RPMI7951 (cell line): ENCODE data around the gene FBXO28. TPM values are rescaled to one million over a fixed set of nuclear protein-coding genes. Genes with fewer than 3 reads are reported as not detected.
"Not testable (repeated sequence)": the region's sequence is repeated elsewhere in the genome, so short reads cannot be mapped to it uniquely, and the experiment has no call there.

Source experiments
- DNase-seq: peaks from one replicate; pipeline ENCODE4 v3.0.0-alpha.2; 2012; ENCODE audit warnings: low read depth
- total RNA-seq: library from RNA; depleted of rRNA; stranded (reverse); fragments of >200 nt; shearing (Covaris generic); gene quantifications from 2 replicates; pipeline ENCODE4 v1.2.3, GENCODE V29; 2014; rRNA removed

FBXO28 gene, protein sequence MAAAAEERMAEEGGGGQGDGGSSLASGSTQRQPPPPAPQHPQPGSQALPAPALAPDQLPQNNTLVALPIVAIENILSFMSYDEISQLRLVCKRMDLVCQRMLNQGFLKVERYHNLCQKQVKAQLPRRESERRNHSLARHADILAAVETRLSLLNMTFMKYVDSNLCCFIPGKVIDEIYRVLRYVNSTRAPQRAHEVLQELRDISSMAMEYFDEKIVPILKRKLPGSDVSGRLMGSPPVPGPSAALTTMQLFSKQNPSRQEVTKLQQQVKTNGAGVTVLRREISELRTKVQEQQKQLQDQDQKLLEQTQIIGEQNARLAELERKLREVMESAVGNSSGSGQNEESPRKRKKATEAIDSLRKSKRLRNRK
- total RNA-seq, result 24.3 and 26.6 TPM in 2 replicates

DNA sequence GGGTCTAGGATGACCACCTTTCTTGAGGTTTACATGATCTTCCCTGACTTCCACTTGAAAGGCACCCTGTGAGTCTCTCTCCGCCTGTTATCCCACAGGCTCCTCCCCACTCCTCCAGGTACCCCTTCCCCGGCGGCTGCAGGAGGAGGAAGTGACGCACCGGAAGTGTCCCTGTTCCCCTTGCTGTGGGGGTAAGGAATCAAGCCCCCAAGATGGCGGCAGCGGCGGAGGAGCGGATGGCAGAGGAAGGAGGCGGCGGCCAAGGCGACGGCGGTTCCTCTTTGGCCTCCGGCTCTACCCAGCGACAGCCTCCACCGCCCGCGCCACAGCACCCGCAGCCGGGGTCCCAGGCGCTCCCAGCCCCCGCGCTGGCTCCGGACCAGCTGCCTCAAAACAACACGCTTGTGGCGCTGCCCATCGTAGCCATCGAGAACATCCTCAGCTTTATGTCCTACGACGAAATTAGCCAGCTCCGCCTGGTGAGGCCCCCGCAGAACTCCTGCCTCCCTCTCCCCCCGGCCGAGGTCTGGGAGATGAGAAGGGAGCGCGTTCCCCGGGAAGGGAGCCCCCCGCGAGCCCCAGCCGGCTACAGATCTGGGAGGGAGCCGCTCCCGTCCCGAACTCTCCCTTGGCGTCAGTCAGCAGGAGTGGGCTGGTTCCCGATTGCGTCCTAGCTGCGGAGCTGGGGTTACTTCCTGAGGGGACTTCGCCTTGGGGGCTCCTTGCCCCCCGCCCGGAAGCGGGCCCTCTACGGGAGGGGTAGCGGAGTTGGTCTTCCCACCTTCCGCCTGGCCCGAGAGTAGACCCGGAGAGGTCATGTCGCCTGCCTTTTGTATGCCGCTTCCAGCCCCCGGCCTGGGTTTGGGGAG lies at the start of gene FBXO28:
Gene FBXO28 (plus strand): TSS at position 194 of the 869 bp plus-strand sequence. CDS start 19 bp downstream, at position 213.
- DNase-seq, result peak; percentile 91

DNA sequence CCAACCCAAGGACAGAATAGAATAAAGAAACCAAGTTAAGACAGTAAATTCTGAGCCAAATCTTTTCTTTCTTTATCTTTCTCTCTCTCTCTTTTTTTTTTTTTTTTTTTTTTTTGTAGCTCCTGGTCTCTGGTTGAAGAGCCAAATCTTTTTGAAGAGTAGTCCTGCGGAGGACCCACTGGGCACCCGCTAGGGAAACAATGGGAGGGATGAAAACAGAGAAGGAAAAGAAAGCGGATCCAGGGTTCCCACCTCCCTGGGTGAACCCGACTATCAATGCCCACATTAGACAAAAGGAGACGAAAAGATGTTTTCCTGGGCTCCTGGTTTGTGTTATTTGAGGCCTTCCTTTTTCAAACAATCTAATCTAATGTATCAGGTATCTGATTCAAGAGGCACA lies 49.8 kb upstream of the FBXO28 start:
- no peak for DNase-seq

DNA sequence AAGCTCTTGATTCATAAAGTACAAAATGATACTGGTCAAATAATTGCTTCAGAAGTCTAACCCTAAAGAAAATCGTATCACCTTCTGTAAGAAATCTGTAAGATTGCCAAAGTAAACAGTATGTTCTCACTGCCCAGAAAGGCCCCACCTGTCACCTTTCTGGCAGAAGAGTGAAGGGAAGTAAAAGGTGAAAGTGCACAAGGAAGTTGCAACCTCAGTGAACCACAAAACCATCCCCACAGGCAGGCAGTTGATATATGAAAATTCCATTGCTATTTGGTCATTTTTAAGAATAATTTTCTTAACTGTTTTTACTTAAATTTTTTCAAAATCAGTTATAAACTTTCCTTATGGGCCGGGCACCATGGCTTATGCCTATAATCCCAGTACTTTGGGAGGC lies 48.5 kb upstream of the FBXO28 start:
- peak; percentile 28 for DNase-seq

DNA sequence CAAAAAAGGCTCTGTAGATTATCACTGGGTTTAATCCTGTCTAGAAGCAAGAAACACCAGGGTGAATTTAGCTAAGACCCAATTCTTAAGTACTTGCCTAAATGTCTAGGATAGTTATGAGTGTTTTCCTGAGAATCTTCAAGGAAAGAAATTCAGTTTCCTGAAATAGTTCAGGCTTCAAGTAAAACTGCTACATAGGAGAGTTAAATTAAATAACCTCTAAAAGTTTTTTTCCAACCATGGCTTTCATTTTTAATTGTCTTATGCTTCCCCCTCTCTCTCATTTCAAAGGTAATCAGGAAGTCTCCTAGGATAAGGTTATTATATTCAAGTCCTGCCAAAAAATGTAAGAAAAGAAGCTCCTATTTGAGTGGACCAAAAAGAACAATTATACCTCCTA lies 46.7 kb upstream of the FBXO28 start:
- DNase-seq, result no peak

DNA sequence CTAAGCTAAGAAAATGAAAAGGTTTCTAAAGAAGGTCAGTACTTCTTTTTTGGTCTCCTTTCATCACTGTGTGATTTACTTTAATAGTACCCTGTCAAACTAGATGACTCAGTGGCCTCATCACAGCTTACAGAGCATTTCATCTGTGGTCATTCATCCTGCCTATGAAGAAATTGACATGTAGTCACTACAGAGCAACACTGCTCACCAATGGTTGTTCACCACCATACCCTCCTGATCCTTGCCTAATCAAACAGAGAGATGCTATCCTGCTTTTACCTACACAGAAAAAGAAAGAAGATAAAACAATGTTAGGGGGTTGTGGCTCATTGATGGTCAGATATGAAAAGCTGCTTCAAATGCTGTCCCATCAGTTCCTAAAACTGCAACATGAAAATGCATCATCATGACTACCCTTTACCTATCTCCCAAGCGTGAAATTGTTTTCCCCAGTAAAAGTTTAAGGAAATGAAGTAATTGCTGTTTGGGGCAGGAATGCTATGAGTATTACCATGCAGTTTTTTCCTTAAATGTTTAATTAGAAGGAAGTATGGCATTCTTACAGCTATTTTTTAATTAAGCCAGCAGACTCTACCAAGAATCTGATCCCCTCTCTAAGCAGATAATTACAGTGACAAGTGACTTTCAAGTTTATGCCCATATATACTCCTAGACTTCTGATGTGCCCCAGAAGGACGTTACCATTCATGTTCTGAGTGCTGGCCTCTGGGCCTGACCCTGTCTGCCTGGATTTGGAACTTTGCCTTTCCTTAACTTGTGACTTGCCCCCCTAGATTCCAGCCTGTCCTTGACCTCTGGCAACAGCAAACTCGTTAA lies 46.1 kb upstream of the FBXO28 start:
- DNase-seq, result peak; percentile 70

DNA sequence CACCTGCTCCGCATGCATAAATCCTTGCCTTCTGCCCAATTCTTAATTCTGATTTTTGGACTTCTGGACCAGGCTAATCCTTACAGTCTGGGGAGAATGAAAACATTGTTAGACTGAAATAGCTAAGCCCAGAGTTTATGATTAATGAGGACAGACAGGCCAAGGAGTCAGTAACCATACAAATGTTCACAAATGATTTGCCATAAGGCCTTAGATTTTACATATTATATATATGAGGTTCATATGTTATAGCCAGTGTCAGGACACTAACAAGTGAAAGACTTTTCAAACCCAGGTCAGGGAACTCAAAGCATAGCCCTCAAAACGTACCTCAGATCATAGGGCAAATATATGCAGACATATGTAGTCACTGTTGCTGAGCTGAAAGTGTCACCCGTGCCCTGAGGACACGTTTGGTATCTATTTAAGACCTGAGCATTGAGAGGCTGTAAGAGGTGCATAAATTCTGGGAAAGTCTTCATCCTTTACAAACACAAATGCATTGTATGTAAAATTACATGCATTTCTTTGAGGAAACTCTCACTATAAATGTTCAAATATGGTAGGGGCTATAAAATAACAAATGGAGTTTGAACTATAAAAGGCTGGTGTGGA lies 45.3 kb upstream of the FBXO28 start:
- DNase-seq, result no peak

DNA sequence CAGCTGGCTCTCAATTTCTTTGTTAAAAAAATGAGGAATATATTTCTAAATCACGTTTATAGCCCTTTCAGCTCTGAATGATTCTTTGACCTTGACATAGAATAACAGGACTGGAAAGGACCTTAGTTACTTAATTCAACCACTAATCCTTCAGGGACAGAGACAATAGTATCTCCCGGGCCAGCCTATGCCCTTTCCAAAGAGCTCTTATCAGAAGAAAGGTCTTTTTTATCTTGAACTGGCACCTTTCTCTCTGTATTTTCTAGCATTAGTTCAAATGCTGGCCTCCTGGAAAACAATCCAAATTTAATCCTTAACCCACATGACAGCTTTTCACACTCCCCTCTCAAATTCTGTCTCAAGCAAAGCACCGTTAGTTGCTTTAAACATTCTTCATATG lies 44.8 kb upstream of the FBXO28 start:
- DNase-seq, result no peak

DNA sequence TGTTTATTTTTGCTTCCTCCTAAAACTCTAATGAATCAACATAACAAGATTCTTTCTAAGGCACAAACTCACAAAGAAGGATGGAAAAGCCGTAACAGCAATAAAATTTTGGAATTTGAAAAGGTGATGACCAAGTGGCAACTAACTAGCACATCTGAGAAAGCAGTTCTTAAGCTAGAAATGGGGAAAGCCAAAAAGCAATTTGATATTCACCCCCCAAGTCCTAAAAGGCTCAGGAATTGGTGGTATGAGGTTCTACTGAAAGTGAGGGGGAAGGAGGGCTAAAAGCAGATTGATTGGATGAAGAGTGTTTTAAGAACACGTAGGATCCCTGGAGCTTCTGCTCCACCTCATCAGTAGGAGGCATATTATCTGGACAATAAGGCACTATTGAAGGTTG lies 43.4 kb upstream of the FBXO28 start:
- DNase-seq, result no peak

DNA sequence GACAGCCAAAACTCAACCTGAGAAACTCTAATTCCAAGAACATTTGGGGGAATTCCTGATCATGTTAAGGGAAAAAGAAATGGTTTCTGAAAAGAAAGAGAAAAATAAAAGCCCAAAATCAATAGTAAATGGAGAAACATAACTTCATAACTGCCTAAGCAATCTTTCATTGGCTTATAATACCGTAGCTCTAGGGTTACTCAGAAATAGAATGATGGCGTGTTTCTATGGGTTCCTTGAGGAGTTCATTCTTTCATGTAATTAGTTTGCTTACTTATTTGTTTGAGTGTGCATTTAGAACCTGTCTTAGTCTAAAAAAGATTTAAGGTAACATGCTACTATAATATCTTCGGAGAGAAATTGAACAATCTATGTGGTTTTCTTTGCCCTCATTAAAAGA lies 37.5 kb upstream of the FBXO28 start:
- DNase-seq, result no peak

DNA sequence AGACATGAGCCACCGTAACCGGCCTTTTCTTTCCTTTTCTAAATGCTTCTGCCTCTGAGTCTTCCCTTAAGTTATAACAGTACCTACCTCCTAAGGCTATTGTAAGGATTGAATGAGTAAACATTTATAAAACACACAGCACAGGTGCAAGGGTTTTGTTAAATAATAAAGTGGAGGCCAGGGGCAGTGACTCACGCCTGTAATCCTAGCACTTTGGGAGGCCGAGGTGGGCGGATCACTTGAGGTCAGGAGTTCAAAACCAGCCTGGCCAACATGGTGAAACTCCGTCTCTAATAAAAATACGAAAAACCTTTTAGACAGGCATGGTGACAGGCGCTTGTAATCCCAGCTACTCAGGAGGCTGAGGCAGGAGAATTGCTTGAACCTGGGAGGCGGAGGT lies 34.3 kb upstream of the FBXO28 start:
- not testable (repeated sequence) for DNase-seq

DNA sequence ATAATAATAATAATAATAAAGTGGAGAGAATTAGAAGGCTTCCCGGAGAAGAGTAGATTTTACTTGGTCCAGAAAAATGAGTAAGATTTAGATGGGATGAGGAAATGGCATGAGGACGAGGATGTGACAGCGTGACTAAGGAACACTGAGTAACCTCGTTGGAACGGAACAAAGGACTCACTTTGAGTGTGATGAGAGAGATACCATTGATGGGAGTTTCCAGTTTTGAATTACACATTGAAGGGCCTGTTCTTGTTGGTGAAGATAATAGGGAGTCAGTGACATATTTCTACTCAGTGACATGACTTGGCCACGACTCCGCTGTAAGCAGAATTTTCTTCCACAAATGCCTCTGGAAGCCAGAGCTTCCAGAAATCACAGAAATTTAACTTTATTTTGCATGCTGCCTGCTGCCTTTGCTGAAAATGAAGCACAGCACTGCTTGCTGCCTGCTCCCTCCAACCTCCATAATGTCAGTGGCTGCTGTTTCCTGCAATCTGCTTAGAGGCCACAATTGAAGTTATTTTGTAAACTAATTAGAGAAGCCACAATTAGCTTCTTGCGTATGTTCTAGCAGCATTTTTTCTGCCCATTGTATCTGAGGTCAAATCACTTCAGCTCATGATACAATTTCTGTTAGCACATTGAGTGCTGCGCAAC lies 33.7 kb upstream of the FBXO28 start:
- peak; percentile 66 for DNase-seq

DNA sequence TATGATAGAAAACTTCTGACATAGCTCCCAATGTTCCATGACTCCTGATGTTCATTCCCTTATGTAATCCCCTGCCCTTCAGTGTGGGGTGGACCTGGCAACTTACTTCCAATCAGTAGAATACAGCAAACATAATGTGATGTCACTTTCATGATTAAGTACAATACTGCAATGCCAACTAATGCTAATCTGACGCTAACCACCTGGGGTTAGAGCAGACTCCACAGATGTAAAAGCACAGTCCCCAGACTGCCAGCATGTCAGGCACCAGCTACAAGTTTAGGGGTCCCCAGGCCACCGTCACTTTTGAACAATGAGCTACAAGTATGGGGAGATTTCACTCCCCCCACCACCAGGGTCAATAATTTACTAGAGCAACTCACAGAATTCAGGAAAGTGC lies 32.3 kb upstream of the FBXO28 start:
- no peak for DNase-seq

DNA sequence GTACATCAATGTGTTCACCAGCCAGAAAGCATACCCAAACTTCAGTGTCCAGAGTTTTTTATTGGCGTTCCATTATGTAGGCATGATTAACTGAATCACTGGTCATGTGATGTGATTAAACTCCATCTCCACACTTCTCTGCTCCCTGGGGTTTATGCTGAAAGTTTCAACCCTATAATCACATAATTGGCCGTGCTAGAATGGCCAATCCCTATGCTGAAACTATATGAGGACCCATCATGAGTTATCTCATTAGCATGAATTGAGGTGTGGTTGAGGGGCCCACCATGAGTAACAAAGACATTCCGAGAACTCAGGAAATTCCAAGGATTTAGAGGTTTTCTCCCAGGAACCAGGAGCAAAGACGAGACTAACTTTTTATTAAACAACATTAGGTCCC lies 31.8 kb upstream of the FBXO28 start:
- peak; percentile 27 for DNase-seq

DNA sequence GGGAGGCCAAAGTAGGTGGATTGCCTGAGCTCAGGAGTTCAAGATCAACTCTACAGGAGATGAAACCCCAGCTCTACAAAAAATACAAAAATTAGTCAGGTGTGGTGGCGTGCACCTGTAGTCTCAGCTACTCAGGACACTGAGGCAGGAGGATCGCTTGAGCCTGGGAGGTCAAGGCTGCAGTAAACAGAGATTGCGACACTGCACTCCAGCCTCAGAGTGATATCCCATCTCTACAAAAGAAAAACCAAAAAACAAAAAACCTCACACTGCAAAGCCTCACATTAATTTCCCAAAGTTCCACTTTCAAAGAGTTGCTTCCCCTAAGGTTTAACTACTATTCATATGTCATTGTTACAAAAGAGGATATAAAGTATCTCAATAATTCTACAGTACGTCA lies 29.0 kb upstream of the FBXO28 start:
- no peak for DNase-seq

DNA sequence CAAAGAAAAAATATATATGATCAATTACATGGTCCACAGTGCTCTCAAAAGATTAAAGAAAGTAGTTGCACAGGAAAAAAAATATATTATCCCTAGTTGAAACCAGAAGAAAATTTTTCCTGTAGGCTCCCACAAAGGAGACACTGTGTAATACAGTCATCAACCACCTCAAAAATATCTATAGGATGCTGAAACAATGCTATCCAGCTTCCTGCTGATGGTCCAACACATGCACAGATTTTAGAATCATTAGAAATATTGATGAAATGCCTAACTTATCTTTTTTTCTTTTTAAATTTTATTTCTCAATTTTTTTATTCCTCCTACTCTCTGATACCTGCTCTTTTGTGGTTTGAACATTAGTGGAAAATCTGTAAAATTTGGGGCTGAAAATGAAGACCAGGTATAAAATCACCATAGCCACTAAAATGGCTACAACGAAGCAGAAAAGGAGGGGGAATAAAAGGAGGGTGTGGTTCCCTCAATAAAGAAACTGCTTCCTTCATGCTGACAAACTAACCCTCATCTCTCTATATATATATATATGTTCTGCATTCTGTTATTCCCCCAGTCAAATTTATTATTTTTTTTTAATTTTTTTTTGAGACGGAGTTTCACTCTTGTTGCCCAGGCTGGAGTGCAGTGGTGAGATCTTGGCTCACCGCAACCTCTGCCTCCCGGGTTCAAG lies 28.3 kb upstream of the FBXO28 start:
- no peak for DNase-seq

DNA sequence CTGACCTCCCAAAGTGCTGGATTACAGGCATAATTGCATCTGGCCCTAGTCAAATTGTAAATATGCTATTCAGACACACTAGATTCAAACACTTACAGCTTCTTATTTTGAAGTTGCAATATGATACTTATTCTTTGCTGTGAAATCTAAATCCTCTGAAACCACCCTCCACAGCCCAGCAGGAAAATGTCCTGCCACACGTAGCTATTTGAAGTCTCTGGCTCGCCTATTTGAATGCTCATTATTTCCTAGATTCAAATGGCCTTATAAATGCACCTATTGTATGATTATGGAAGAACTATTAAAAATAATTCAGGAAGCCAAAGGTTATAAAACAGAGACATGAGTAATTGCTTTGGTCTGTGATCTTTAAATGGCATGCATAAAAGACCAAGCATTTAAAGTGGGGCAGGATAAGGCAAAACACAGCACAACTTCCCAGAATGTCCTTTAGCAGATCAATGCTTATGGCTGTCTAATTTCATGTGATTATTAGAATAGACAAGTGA lies 26.6 kb upstream of the FBXO28 start:
- DNase-seq, result no peak

DNA sequence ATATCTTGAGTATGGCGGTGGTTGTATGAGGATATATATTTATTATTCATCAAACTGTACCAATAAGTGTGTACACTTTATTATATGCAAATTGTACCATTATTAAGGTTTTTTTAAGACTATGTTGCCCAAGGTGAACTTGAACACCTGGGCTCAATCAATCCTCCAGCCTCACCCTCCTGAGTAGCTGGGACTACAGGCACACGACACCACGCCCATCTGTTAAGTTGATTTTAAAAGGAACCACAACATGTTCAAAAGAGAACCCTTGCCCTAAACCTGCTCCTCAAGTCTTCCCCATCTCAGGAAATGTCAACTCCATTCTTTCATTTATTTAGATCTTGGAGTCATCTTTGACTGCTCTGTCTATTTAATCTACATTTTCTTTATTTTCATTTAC lies 24.3 kb upstream of the FBXO28 start:
- DNase-seq, result no peak

DNA sequence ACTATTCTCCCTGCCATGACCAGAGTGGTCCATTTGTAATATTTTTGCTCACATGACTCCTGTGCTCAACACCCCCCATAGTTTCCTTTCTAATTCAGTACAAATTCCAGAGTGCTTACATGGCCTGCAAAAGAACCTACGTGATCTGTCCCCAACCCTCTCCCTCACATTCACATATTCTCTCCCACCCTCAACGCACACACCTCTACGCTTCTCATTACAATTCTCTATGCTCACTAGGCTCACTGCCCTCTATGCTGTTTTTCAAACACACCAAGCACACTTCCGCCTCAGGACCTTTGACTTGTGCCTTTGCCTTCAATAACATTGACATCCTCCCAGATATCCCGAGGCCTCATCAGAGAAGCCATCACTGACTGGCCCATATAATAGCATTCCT lies 23.8 kb upstream of the FBXO28 start:
- DNase-seq, result no peak

DNA sequence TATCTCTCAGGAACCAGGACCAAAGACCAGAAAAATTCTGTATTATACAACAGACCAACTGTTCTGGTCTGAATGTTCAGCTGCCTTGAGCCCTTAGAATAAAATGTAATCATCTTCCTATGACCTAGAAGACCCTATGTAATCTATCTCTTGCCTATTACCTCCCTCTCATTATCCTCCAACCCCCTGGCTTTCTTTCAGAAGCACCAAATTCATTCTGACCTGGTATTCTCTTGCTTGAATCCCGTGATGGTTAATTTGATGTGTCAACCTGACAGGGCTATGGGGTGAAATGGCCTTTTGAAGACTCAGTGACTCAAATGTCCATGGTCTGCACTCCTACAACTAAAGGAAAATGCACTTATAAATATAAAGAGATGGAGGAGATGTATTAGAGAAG lies 21.8 kb upstream of the FBXO28 start:
- no peak for DNase-seq

DNA sequence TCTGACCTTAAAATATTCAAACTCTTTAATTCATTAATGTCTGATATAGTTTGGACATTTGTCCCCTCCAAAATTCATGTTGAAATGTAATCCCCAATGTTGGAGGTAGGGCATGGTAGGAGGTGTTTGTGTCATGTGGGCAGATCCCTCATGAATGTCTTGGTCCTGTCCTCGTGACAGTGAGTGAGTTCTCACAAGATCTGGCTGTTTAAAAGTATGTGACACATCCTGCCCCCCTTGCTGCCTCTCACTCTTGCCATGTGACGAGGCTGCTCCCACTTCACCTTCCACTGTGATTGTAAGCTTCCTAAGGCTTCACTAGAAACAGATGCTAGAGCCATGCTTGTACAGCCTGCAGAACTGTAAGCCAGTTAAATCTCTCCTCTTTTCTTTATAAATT lies 21.3 kb upstream of the FBXO28 start:
- DNase-seq, result no peak
